Endothelial cell of umbilical vein (primary cell): ENCODE data around the gene RARA. TPM values are rescaled to one million over a fixed set of nuclear protein-coding genes. Genes with fewer than 3 reads are reported as not detected.

ENCODE experiments used
- BruUV-seq: library from RNA; stranded (reverse); fragments of 400-500 nt; replicated peaks from 2 replicates; lab custom pipeline; 2021; lab: Mats Ljungman, UMichigan
- CTCF ChIA-PET: fragments of 300-600, 350-600 bp; sonication (Branson Sonifier 250); formaldehyde crosslinking; loops from one replicate; lab custom pipeline; 2021; ENCODE audit warnings: antibody characterized with exemption, inconsistent platforms; lab: Charles Lee
- POLR2A ChIA-PET: fragments of 300-600, 350-600 bp; sonication (Branson Sonifier 250); formaldehyde crosslinking; loops from one replicate; lab custom pipeline; 2021; ENCODE audit warnings: antibody characterized with exemption, inconsistent platforms; lab: Charles Lee
- DNase-seq: peaks from one replicate; pipeline ENCODE4 v3.0.0-alpha.2; 2011; ENCODE audit warnings: low read depth, low spot score
- FAIRE-seq: peaks from 2 replicates; lab custom pipeline; 2011; peaks lifted over from hg19 to GRCh38; lab: Jason Lieb, UNC
- H2AFZ ChIP-seq: 2 replicates; pipeline ENCODE4 v1.6.0; 2012; ENCODE audit warnings: low read depth, low read length, control low read depth, inconsistent platforms
- H3K27ac ChIP-seq: 2 replicates; pipeline ENCODE4 v1.5.1; 2011; ENCODE audit warnings: low read depth, mild to moderate bottlenecking, control low read depth, low read length, moderate library complexity; ENCODE audit not compliant: insufficient read depth
- H3K27me3 ChIP-seq, 2 experiments: 2 replicates each; pipeline versions ENCODE4 v1.6.0 to v1.6.1; 2011; ENCODE audit warnings: low read length in 2 of 2, mixed read lengths in 1 of 2; ENCODE audit not compliant: control insufficient read depth in 2 of 2, insufficient read depth in 2 of 2
- H3K36me3 ChIP-seq, 2 experiments: 2 replicates in 1 of 2; 3 replicates in 1 of 2; pipeline ENCODE4 v1.5.1; 2011; ENCODE audit warnings: low read length in 2 of 2, mild to moderate bottlenecking in 1 of 2, moderate library complexity in 1 of 2; ENCODE audit not compliant: control insufficient read depth in 2 of 2, insufficient read depth in 2 of 2; ENCODE audit errors: extremely low read depth in 1 of 2
- H3K4me1 ChIP-seq: 3 replicates; pipeline ENCODE4 v1.5.1; 2011; ENCODE audit warnings: mild to moderate bottlenecking, low read length; ENCODE audit not compliant: control insufficient read depth, insufficient read depth; ENCODE audit errors: extremely low read depth
- H3K4me2 ChIP-seq: 2 replicates; pipeline ENCODE4 v1.6.1; 2011; ENCODE audit warnings: low read length, control low read depth, mixed read lengths; ENCODE audit not compliant: insufficient read depth
- H3K4me3 ChIP-seq, 3 experiments: fragments of 200-600 bp in 1 of 3; sonication (generic), shearing (Covaris generic) in 1 of 3; replicated peaks in 1 of 3; 2 replicates each; pipeline ENCODE4 v1.5.1; 2011 to 2016; ENCODE audit warnings: control low read depth in 3 of 3, low read length in 3 of 3, mild to moderate bottlenecking in 2 of 3, inconsistent platforms in 1 of 3, low read depth in 1 of 3, moderate library complexity in 1 of 3; ENCODE audit not compliant: insufficient read depth in 1 of 3
- H3K79me2 ChIP-seq: 2 replicates; pipeline ENCODE4 v1.6.0; 2012; ENCODE audit warnings: low read length, inconsistent platforms; ENCODE audit not compliant: control insufficient read depth, insufficient read depth
- H3K9ac ChIP-seq: replicated peaks from 2 replicates; pipeline ENCODE3; 2011; ENCODE audit warnings: low read length, control low read depth; ENCODE audit not compliant: insufficient read depth; ENCODE audit errors: extremely low read depth
- H3K9me1 ChIP-seq: replicated peaks from 3 replicates; pipeline ENCODE4 v1.6.0; 2011; ENCODE audit warnings: mild to moderate bottlenecking, low read length; ENCODE audit not compliant: control insufficient read depth, insufficient read depth; ENCODE audit errors: extremely low read depth
- H3K9me3 ChIP-seq: replicated peaks from 2 replicates; pipeline ENCODE4 v1.5.1; 2012; ENCODE audit warnings: low read length, inconsistent platforms; ENCODE audit not compliant: control insufficient read depth, insufficient read depth
- H4K20me1 ChIP-seq: replicated peaks from 2 replicates; pipeline ENCODE3; 2011; ENCODE audit warnings: mild to moderate bottlenecking, low read length; ENCODE audit not compliant: control insufficient read depth, insufficient read depth; ENCODE audit errors: extremely low read depth
- FOS ChIP-seq: IDR thresholded peaks from 2 replicates; pipeline ENCODE4 v1.6.1; 2011; ENCODE audit warnings: mild to moderate bottlenecking, low read length, moderate library complexity, borderline replicate concordance; ENCODE audit not compliant: insufficient read depth
- GATA2 ChIP-seq: IDR thresholded peaks from 2 replicates; pipeline ENCODE4 v1.7.0; 2011; ENCODE audit warnings: low read depth, mild to moderate bottlenecking, moderate library complexity, mixed read lengths, low read length; ENCODE audit not compliant: insufficient read length, insufficient read depth
- POLR2A ChIP-seq: IDR thresholded peaks from 2 replicates; pipeline ENCODE4 v1.6.1; 2012; ENCODE audit warnings: low read depth, mild to moderate bottlenecking, control low read depth, low read length
- POLR2AphosphoS5 ChIP-seq: IDR thresholded peaks from 2 replicates; pipeline ENCODE4 v1.6.1; 2012; ENCODE audit warnings: low read depth, mild to moderate bottlenecking, control low read depth, low read length, moderate library complexity; ENCODE audit not compliant: insufficient read depth
- dilution Hi-C: fragments of 300-500 bp; cut with MboI; formaldehyde crosslinking; loops from one replicate; pipeline ENCODE4 v1.15.0; 2019; ENCODE audit warnings: low sequenced_read_pairs; ENCODE audit not compliant: extremely low pct_ligation_motif_present
- intact Hi-C: fragments of 100-400 bp; cut with micrococcal nuclease; formaldehyde crosslinking; loops from one replicate; pipeline ENCODE4 v1.10.0; 2022
- polyA plus RNA-seq, 4 experiments: library from polyadenylated mRNA; depleted of rRNA in 3 of 4; stranded (reverse) in 3 of 4; unstranded in 1 of 4; fragments of >200 nt; gene quantifications; 2 replicates each; pipeline versions ENCODE4 v1.2.1 to v1.2.3, GENCODE V29; 2011 to 2012; ENCODE audit warnings: missing spikeins in 1 of 4
- total RNA-seq: library from RNA; stranded (reverse); gene quantifications from 2 replicates; pipeline ENCODE4 v1.2.3, GENCODE V29; 2021

The RARA gene
- total and polyA plus RNA-seq, 2 donors (not counting 3 experiments of a cell fraction or from before 2014, with no cell fraction given) = 11.9 to 37.8 TPM

GRCh38 chr17:40340880-40341807 lies 32.2 kb downstream of the RARA start:
- POLR2A ChIA-PET = no interaction called here
- no TSS peak for BruUV-seq
- Histone ChIP-seq H4K20me1 (no peaks in the 10 kb centered on the region), H3K4me1 (peaks cover 36% of the 10 kb centered on the region), H3K36me3 (peaks cover 0 to 1% of the 10 kb centered on the region in 2 experiments), H3K9me3 (no peaks in the 10 kb centered on the region), H3K79me2 (peaks cover 53% of the 10 kb centered on the region), H3K4me3 (peak overlapping the region; percentile 65 to 76 (median 69)), H2AFZ (no peak overlapping the region), H3K9me1 (no peaks in the 10 kb centered on the region), H3K9ac (peak overlapping the region; percentile 92), H3K4me2 (peak overlapping the region; percentile 63), H3K27ac (peak overlapping the region; percentile 88), H3K27me3 (no peaks in the 10 kb centered on the region)
- dilution Hi-C loops = no loop called here
- FAIRE-seq = peak; percentile 88
- DNase-seq = peak; percentile 73
- peak; percentile 53 for TF ChIP-seq POLR2A
- no peak for TF ChIP-seq GATA2
- peak; percentile 30 for TF ChIP-seq POLR2AphosphoS5
- peak; percentile 31 for TF ChIP-seq FOS
- CTCF ChIA-PET = interaction anchor here (0.7 to 10.6 kb wide), 7 partner anchors 9 to 47 kb away, joined by 3 to 109 read pairs (median 4); no protein-coding TSS in a partner anchor
- intact Hi-C loops = loop anchor here (1.0 kb wide), 2 partner anchors 9 to 18 kb away; no protein-coding TSS in a partner anchor
